ENCODE measurements around the gene JDP2.

JDP2 gene

DNA sequence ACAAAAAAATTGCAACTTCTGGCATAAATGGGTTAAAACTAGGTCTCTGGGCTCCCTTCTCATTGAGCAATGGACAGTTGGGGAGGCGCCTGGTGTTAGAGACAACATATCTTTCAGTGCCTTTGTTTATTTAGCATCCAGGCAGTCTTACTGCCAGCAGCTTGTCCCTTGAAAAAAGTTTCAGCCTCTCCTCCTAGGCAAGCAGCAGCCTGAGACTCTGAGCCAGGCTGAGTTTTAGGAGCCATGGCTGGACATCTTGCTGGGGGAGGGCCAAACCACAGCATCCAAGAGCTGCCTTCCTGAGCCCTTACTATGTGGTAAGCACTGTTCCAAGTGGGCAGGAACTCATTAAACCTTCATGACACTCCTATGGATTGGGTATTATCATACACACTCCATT, 10.1 kb upstream of the JDP2 start:
- H3K27ac Mint-ChIP-seq, result no peak overlapping the region
- H3K27me3 Mint-ChIP-seq (ENCODE audit: low read depth), result peaks cover 4% of the 10 kb centered on the region
- H3K9me3 Mint-ChIP-seq, result peaks cover 4% of the 10 kb centered on the region
- no peaks in the 10 kb centered on the region for H3K36me3 Mint-ChIP-seq (ENCODE audit: low read depth)
- TF ChIP-seq, protein P1, sequence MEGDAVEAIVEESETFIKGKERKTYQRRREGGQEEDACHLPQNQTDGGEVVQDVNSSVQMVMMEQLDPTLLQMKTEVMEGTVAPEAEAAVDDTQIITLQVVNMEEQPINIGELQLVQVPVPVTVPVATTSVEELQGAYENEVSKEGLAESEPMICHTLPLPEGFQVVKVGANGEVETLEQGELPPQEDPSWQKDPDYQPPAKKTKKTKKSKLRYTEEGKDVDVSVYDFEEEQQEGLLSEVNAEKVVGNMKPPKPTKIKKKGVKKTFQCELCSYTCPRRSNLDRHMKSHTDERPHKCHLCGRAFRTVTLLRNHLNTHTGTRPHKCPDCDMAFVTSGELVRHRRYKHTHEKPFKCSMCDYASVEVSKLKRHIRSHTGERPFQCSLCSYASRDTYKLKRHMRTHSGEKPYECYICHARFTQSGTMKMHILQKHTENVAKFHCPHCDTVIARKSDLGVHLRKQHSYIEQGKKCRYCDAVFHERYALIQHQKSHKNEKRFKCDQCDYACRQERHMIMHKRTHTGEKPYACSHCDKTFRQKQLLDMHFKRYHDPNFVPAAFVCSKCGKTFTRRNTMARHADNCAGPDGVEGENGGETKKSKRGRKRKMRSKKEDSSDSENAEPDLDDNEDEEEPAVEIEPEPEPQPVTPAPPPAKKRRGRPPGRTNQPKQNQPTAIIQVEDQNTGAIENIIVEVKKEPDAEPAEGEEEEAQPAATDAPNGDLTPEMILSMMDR (IDR thresholded peaks at IDR 0.05; ENCODE audit: unreplicated experiment in 3 of 3), result no peak
- H3K4me1 Mint-ChIP-seq, result peaks cover 17% of the 10 kb centered on the region
- no peak overlapping the region for H3K4me3 Mint-ChIP-seq

GRCh38 chr14:75418850-75419768, 8.7 kb upstream of the JDP2 start:
- TF ChIP-seq, protein P1 (IDR thresholded peaks at IDR 0.05; ENCODE audit: unreplicated experiment in 3 of 3), result no peak
- Mint-ChIP-seq H3K36me3 (ENCODE audit: low read depth) (no peaks in the 10 kb centered on the region), H3K9me3 (no peaks in the 10 kb centered on the region), H3K27ac (peak overlapping the region in 2 of 3 experiments; percentile 4 to 17), H3K27me3 (ENCODE audit: low read depth) (peaks cover 4% of the 10 kb centered on the region), H3K4me1 (peaks cover 17% of the 10 kb centered on the region), H3K4me3 (peak overlapping the region in 2 of 3 experiments; percentile 57 to 68)

DNA sequence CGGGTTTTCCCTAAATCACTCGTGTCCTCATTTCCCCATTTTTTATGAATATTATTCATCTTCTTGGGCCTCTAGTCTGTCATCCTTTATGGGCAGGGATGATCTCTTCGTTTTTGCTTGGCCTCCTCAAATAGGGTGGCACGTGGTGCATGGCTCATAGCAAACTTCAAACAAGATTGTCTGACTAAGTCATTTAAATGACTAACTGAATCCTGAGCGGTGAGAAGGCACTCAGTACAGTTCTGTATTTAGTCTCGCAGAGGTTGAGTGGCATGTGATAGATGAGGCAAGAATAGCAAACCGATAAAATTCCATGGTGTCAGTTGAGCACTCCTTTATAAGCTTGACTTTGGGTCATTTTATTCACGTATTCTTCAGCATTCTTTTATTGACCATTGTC, 5.7 kb upstream of the JDP2 start:
- TF ChIP-seq, protein P1 (IDR thresholded peaks at IDR 0.05; ENCODE audit: unreplicated experiment in 3 of 3), result no peak
- H3K27ac Mint-ChIP-seq, result no peak overlapping the region
- no peak overlapping the region for H3K4me3 Mint-ChIP-seq
- no peaks in the 10 kb centered on the region for H3K36me3 Mint-ChIP-seq (ENCODE audit: low read depth)
- peaks cover 7% of the 10 kb centered on the region for H3K27me3 Mint-ChIP-seq (ENCODE audit: low read depth)
- H3K9me3 Mint-ChIP-seq, result no peaks in the 10 kb centered on the region
- peaks cover 36% of the 10 kb centered on the region for H3K4me1 Mint-ChIP-seq

GRCh38 chr14:75424496-75424895, 3.3 kb upstream of the JDP2 start:
- TF ChIP-seq, protein P1 (IDR thresholded peaks at IDR 0.05; ENCODE audit: unreplicated experiment in 3 of 3), result no peak
- no peak overlapping the region for H3K4me3 Mint-ChIP-seq

GRCh38 chr14:75425446-75425845, 2.4 kb upstream of the JDP2 start:
- H3K36me3 Mint-ChIP-seq (ENCODE audit: low read depth), result no peaks in the 10 kb centered on the region
- H3K27ac Mint-ChIP-seq, result peak overlapping the region; percentile 2 to 52 (median 14)
- TF ChIP-seq, protein P1 (IDR thresholded peaks at IDR 0.05; ENCODE audit: unreplicated experiment in 3 of 3), result no peak
- H3K4me1 Mint-ChIP-seq, result peaks cover 33% of the 10 kb centered on the region
- peak overlapping the region in 2 of 3 experiments; percentile 68 to 82 for H3K4me3 Mint-ChIP-seq
- peaks cover 9% of the 10 kb centered on the region for H3K27me3 Mint-ChIP-seq (ENCODE audit: low read depth)
- no peaks in the 10 kb centered on the region for H3K9me3 Mint-ChIP-seq

More at GRCh38 chr14:75424496-75424895, 3.3 kb upstream of the JDP2 start:
- no peaks in the 10 kb centered on the region for H3K9me3 Mint-ChIP-seq
- no peaks in the 10 kb centered on the region for H3K36me3 Mint-ChIP-seq (ENCODE audit: low read depth)
- H3K27ac Mint-ChIP-seq, result no peak overlapping the region
- H3K4me1 Mint-ChIP-seq, result peaks cover 27% of the 10 kb centered on the region
- H3K27me3 Mint-ChIP-seq (ENCODE audit: low read depth), result peaks cover 6% of the 10 kb centered on the region
